HG03045 (cell line): ENCODE results near the gene FOXB1.

Experiments used
- ATAC-seq: cut with Tn5 transposase; IDR thresholded peaks from one replicate; pipeline ENCODE4 v1.9.1; 2021; ENCODE audit warnings: mild to moderate bottlenecking, moderate library complexity; ENCODE audit not compliant: unreplicated experiment

The FOXB1 gene

GRCh38 chr15:60012695-60013094 is 8.6 kb downstream of the FOXB1 start:
- no peak for ATAC-seq

DNA sequence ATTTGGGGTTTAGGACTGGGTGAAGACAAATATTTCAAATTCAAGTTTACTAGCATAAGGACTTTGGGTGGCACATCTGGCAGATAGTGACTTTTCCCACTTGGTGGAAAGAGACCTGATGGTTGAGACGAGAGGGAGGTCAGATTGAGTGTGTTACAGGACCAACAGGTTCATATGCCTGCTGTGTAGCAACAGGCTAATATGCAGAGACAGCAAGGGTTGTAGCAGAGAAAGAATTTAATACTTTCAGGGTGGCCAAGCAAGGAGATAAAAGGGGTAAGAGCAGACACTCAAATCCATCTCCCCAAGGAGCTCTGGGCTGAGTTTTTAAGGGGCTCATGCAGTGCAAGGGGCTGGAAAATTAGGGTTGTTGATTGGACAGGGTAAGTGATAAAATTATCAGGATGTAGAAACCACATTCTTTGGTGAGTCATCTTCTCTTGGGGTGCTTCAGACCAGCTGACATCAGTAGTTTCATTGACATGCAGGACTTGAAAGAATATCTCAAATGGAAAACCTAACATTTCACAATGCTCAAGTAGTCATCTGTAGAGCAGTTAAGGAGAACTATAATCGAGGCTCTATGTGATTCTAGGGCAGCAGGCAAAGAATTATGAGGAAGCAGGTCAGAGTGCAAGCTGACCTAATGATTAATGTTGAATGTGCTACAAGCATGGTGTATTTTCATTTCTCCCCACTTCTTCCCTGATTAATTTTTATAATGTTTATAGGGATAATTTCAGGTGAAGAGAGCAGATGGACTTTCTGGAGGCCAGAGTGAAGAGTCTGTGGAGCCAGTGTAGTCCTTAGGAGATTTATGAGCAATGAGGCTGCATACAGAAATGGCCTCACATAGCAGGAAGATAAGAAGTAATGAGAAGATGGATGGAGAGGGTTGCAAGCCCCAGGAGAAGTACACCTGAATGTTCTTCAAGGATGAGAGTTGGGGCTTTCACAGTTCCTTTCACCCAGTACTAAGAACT is 13.7 kb downstream of the FOXB1 start:
- ATAC-seq: no peak

DNA sequence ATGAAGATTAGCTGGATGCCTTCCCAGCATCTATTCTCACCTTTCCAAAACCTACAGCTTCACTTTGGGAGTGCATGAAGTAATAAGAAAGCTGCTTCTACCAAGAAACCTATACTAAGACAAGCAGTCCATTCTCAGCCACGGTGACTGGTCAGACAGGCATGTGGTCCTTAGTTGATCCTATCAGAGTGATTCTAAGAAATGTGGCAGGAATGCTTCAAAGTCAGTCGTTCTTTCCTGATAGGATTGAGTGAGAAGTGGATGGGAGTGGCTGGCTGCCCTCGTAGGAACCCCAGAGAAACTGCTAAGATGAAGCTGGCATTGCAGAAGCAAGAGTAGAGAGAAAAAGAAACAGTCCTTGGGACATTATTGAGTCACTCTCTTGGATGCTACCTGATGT is 16.6 kb downstream of the FOXB1 start:
- ATAC-seq: no peak

GRCh38 chr15:60021589-60022378 is 17.7 kb downstream of the FOXB1 start:
- ATAC-seq: no peak

GRCh38 chr15:60022379-60022741 is 18.2 kb downstream of the FOXB1 start:
- ATAC-seq: no peak

DNA sequence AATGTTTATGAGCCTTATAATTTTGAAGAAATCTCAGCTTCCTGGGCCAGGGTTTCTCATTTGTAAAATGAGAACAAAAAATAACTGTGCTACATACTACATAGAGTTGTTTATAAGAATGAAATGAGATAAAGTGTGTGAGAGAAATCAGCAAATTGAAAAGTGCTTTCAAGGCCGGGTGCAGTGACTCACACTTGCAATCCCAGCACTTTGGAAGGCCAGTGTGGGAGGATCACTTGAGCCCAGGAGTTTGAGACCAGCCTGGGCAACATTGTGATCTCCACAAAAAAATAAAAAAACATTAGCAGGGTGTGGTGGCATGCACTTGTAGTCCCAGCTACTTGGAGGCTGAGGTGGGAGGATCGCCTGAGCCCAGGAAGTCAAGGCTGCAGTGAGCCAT is 22.4 kb downstream of the FOXB1 start:
- no peak for ATAC-seq

- no peak for ATAC-seq
Observed at GRCh38 chr15:60035344-60035743, 31.2 kb downstream of the FOXB1 start.

DNA sequence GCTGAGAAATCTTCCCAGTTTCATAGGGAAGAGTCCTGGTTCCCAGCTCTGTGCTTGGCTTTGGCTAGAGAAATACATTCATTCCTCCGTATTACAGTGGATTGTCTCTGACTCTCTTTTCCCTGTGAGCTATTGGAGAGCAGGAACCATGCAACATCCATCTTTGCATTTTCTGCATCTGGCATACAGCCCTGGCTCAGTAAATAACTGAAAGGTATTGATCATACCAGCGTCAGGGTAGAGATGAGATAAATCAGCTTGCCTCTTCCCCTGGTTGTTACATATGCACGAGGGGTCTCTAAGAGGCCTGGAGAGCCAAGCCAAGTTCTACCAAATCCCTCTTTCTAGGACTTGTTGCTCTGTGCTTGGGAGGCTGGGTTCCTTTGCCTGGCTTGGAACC is 35.2 kb downstream of the FOXB1 start:
- ATAC-seq: no peak

DNA sequence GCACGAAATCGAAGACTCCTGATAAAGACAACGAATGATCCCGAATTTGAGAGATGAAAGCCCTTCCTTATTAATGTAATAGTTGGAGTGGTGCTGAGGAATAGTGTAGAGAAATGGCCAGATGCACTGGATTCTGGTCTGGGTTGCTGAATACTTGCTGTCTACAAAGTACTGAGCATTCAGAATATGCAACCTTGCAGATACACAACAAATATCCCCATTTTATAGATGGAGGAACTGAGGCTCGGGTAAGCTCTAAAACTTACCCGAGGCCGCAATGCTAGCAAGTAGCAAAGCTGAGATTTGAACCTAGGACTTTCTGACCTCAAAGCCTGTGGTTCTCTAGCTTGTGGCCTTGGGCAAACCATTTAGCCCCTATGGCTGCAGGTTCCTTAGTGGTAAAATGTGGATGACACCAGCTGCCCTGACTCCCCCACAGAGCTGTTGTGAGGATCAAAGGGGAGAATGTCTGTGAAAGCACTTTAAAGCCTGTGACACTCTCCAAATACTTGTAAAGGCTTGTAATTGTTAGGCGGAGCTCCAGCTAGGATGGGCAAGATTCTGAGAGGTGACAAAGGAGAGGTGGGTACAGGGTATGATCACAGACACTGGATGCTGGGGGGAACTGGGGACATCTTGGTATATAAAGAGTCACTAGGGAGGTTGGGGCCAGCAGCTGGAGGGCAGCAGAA is 39.8 kb downstream of the FOXB1 start:
- no peak for ATAC-seq

DNA sequence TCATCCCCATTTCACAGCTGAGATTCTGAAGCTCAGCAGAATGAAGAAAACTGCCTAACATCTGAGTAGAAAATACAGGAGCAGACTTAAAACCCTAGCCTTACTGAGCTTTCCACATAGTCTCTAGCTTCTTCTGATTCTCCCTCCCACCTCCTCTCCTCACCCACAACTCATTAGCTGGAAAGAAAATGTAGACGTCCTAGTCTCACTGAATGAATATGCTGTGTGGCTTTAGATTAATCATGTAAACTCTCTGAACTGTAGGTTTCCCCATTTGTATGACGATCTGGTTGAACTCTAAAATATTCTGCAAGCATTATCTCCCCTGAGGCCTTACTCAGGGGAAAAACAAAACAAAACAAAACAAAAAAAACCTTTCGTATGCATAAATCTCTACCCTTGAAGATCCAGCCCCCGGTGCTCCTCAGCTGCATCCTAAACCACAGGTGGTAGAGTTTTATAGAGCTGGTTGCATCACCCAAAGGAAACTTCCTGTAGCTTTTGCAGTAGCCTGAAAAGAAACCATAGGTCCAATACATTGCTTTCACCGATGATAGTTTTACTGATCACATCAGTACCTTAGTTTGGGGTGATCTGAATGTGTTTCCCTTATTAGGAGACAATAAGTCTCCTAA is 40.6 kb downstream of the FOXB1 start:
- no peak for ATAC-seq

- no peak for ATAC-seq
Observed at GRCh38 chr15:60047701-60048100, 43.6 kb downstream of the FOXB1 start.

DNA sequence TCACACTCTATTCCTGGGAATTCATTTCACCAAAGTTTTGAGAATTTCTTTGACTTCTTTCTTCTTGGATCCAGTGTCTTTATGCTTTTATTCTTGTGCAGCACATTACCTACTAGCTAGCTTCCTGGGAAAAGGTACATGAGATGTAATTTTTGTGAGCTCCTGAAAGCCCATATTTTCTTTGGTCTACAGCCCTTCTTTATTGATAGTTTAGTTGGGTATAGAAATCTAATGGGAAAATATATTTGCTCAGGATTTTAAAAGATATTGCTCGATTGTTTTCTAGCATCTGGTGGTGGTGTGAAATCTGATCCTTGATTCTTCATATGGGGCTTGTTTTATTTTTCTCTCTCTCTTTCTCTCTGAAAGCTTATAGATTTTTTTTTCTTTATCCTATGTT is 45.8 kb downstream of the FOXB1 start:
- ATAC-seq: no peak

DNA sequence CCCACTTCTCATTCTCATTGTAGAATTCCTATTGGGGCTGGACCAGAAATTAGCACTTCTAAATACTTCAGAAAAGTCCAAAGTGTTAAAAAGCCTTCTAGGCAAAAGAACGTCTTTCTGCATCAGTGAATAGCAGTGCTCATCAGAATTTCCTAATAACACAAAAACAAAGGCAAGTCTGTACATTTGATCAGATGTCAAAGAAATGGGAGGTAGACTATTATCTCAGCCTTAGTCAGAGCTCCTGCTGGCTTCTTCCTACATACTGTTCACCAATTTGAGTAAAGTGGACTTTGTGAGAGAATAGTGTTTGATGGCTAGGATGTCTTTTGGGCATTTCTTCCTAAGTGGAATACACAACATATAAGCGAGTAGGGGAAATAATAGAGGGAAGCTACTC is 48.7 kb downstream of the FOXB1 start:
- ATAC-seq: no peak

DNA sequence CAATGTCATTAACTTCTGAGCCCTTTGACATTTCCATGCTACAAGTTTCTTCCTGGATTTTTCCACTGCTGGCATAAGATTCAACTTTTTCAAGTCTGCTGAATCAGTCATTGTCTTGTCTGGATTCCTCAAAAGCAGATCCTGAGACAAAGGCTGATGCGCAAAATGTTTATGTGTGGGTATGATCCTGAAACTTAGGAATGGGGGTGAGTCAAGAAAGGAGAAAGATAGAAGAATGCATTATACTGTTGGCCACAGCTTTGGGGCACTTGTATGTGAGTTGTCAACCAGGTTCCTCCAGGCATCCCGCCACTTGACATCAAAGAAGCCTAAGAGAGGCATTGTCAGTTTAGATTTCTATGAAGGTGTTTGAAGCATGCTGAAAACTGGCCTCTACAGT is 50.4 kb downstream of the FOXB1 start:
- no peak for ATAC-seq
